Right ventricle myocardium superior (tissue), 1 donor: ENCODE data around the gene COPS9. TPM values are rescaled to one million over a fixed set of nuclear protein-coding genes. Genes with fewer than 3 reads are reported as not detected.
A peak's percentile ranks its signal among the peaks of the same experiment; 100 is the strongest.

Experiments used
- ATAC-seq: fragments of 200-7000 bp; cut with Tn5 transposase; one replicate; pipeline ENCODE4 v1.9.1; 2020; ENCODE audit warnings: mild to moderate bottlenecking; ENCODE audit not compliant: poor library complexity
- DNase-seq: peaks from one replicate; pipeline ENCODE4 v3.0.0-alpha.2; 2020
- intact Hi-C: fragments of 100-400 bp; cut with DNase I; formaldehyde crosslinking; loops from one replicate; pipeline ENCODE4 v1.11.2; 2022
- long read RNA-seq: library from polyadenylated mRNA; unstranded; transcript quantifications from one replicate; pipeline ENCODE4 v2.0.0, GENCODE V29; 2021
- total RNA-seq: library from RNA; stranded (reverse); fragmentation: NEBNext Ultra II Directional; extraction: Animal tissue kit (Norgen Biotek cat#: 25700); gene quantifications from one replicate; pipeline ENCODE4 v1.2.1, GENCODE V29; 2021
- donor health status: DM: no; HTN: yes; CAD: no; lungs with severe emphysema.

COPS9 gene
- 206 TPM for total RNA-seq
- long read RNA-seq, transcript COPS9-204 (2 exons, 619 nt): minor isoform, 7 of 29 reads
- long read RNA-seq, transcript COPS9-205 (3 exons, 418 nt): major isoform, 20 of 29 reads
- long read RNA-seq, partial matches to known transcripts: 0 of 29 reads
- long read RNA-seq, other reads (novel, unspliced or antisense): 1 of 29 reads

- ATAC-seq (peak; percentile 99), DNase-seq (peak; percentile 94)
- intact Hi-C loops: no loop called here
Observed at GRCh38 chr2:240136013-240136670, at the start of gene COPS9. Gene COPS9 (minus strand): TSS chr2:240136305. CDS start chr2:240136284, 21 bp downstream.

GRCh38 chr2:240184656-240185055 lies 48.6 kb upstream of the COPS9 start:
- intact Hi-C loops: no loop called here
- ATAC-seq: no peak
- DNase-seq: no peak

- intact Hi-C loops: no loop called here
- no peak for DNase-seq
- ATAC-seq: no peak
Observed at GRCh38 chr2:240183875-240184590, 47.9 kb upstream of the COPS9 start.

DNA sequence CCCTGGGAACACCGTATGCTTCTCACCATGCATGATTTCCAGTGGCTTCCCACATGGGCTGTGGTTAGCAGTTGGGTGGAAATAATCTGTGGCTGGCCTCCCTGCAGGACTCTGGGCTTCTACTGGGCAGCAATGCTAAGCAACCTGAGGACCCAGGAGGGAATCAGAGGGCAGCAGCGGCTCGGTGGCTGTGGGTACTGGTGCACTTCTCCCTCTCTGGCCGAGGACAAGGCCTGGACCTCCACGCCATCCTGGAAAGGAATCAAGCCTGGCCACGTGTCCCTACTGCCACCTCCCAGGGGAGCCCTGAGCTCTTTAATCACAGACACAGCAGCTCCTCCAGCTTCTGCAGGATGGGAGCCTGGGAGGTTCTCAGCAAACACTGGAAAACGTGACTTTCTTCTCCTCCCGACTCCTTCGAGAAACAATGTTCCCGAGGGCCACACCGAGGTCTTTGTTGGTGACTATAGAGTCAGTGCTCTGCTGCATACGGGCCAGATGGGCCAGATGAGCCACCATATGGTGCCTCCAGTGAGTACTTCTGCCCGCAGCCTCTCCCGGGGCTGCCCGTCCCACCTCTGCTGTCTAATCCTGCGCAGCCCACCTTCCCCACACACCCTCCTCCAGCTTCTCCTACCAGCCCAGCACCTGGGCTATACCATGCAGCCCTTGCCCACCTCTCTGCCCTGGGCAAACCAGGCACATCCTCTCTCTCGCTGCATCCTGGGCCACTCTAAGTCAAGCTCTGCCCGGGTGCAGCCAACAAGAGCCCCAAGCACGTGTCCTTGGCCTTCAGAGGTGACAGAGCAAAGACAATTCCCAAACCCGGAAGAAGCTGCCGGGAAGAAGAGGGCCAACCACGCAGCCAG lies 47.1 kb upstream of the COPS9 start:
- DNase-seq: no peak
- no peak for ATAC-seq
- intact Hi-C loops: no loop called here

DNA sequence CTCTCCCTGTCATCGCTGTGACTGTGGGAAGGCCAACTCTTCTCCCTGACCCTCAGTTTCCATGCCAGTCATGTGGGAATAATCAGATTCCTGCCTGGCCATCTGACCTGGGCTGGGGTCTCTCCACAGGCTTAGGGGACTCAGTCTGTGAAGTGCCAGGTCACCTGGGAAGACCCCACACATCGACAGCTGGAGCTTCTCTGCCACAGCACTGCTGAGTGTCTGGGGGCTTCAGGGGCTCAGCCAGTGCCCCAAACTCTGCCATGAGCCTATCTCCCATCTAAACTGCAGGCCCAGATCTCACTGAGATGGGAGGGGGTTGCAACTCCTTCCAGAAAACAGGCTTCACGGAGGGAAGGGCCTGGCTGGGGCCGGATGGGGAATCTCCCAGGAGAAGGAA lies 46.4 kb upstream of the COPS9 start:
- DNase-seq (no peak), ATAC-seq (no peak)
- intact Hi-C loops: no loop called here

GRCh38 chr2:240182001-240182400 lies 45.9 kb upstream of the COPS9 start:
- intact Hi-C loops: no loop called here
- ATAC-seq (no peak), DNase-seq (no peak)

DNA sequence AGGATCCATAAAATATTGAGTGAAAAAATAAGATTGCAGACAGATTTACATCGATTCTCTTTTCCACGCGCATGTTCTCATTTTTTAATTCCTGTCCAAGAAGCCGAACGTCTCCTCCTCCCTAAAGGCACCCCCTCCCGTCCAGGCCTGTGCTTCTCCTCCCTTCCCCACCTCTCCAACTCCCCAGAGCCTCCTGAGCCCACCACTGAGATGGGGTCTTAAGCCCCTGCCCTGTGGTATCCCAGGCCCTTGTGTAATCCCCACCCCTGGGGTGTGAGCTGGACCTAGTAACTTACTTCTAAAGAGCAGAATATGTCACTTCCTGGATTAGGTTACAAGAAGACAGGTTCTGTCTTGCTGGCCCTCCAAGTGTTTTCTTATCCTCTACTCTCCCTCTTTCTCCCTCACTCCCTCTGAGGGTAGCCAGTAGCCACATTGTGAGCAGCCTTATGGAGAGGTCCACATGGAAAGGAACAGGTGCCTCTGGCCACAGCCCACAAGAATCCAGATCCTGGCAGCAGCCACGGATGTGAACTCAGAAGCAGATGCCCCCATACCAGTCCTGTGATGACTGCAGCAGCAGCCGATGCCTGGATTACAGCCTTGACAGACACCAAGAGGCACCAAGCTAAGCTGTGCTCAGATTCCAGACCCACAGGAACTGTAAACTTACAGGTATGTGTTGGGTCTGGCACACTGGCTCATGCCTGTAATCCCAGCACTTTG lies 44.0 kb upstream of the COPS9 start:
- DNase-seq (no peak), ATAC-seq (no peak)
- intact Hi-C loops: no loop called here

GRCh38 chr2:240179186-240179815 lies 43.2 kb upstream of the COPS9 start:
- intact Hi-C loops: no loop called here
- DNase-seq: no peak

GRCh38 chr2:240178564-240178963 lies 42.5 kb upstream of the COPS9 start:
- DNase-seq (no peak), ATAC-seq (no peak)
- intact Hi-C loops: no loop called here

More at GRCh38 chr2:240179186-240179815, 43.2 kb upstream of the COPS9 start:
- ATAC-seq: no peak

GRCh38 chr2:240174496-240174895 lies 38.4 kb upstream of the COPS9 start:
- ATAC-seq (no peak), DNase-seq (no peak)
- intact Hi-C loops: no loop called here

GRCh38 chr2:240172071-240172895 lies 36.2 kb upstream of the COPS9 start:
- DNase-seq: no peak
- intact Hi-C loops: no loop called here
- no peak for ATAC-seq

DNA sequence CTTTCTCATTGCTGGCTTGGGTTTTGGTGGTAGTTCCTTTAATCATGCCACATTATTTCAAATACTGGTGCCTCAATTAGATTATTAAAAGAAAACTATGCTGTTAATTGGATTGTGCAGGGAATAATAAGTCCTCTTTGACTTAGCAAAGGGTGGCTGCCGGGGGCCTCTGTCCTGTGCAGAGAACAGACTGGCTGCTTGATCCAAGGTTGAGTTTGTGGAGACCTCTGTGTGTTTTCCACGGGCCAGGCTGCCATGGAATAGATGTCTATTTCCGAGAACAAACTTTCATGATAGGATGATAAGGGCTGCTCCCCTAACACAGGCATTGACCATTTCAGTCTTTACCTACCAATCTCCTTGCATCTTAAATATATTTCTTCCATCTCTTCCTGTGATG lies 34.8 kb upstream of the COPS9 start:
- DNase-seq (no peak), ATAC-seq (no peak)
- intact Hi-C loops: no loop called here

DNA sequence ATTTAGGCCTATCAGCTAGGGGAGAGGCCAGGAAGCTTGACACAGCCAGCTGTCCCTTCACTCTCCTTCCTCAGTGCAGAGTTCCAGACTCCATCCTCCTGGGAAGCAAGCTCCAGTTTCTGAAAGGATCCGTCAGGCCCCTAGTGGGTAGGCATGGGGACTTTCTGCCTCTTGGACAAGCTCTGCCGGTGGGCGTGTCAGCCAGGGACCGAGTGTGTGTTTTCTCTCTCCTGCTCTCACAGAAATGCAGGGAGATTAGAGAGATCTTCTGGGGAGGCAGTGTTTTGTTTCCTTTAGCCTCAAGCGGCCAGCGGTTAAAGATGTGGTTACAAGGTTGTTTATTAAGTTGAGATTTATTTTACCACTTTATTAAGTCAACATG lies 34.2 kb upstream of the COPS9 start:
- intact Hi-C loops: no loop called here
- ATAC-seq: no peak
- DNase-seq: no peak

GRCh38 chr2:240169486-240170353 lies 33.6 kb upstream of the COPS9 start:
- intact Hi-C loops: no loop called here
- ATAC-seq (no peak), DNase-seq (no peak)

GRCh38 chr2:240168546-240169361 lies 32.6 kb upstream of the COPS9 start:
- ATAC-seq: no peak
- intact Hi-C loops: no loop called here
- no peak for DNase-seq

DNA sequence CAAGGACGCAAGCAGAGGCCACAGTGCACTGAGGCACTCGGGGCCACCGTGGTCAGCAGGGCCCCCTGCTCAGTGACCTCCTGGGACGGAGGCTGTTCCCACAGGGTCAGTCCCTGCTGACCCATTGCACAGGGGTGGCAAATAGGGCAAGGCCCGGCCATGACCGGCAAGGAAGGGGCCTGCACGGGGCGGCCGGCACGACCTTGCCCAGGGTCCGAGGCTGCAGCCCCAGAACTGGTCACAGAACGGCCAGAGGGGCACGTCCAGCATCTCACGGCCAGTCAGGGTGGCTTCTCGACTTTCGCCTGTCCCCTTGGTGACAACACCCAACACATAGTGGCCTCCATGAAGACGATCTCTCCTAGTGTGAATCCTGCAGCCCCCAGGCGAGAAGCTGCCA lies 31.9 kb upstream of the COPS9 start:
- no peak for ATAC-seq
- no peak for DNase-seq
- intact Hi-C loops: no loop called here
